ENCODE results near the gene SLC17A2. TPM values are rescaled to one million over a fixed set of nuclear protein-coding genes. Genes with fewer than 3 reads are reported as not detected.

SLC17A2 gene
- total and polyA plus RNA-seq, 10 donors: not detected

GRCh38 chr6:25927756-25928216 is 2.7 kb downstream of the SLC17A2 start:
- DNase-seq: no peak
- 53 to 80% (median 75%) methylated on average over 2 of the region's 2 CpGs for WGBS, 5 donors
- intact Hi-C loops (cut with DNase I; ENCODE audit: low total_unique reads): no loop called here
- Histone ChIP-seq H3K27me3 (replicated peaks in 1 of 7) (no peaks in the 10 kb centered on the region), H3K4me1 (no peaks in the 10 kb centered on the region), H3K36me3 (no peaks in the 10 kb centered on the region), H3K9me3 (no peaks in the 10 kb centered on the region), H3K4me3 (no peak overlapping the region), H3K27ac (no peak overlapping the region)
- TF ChIP-seq POLR2AphosphoS5 (IDR thresholded peaks at IDR 0.05) (no peak), POLR2A (IDR thresholded peaks at IDR 0.05) (no peak), CTCF (IDR thresholded peaks at IDR 0.05 in 8 of 11, conservative IDR thresholded peaks at IDR 0.05 in 3 of 11) (no peak)

- Histone ChIP-seq H3K4me1 (no peaks in the 10 kb centered on the region), H3K9me3 (no peaks in the 10 kb centered on the region), H3K27me3 (replicated peaks in 1 of 7) (no peaks in the 10 kb centered on the region), H3K36me3 (no peaks in the 10 kb centered on the region), H3K27ac (no peak overlapping the region), H3K4me3 (no peak overlapping the region)
- intact Hi-C loops (cut with DNase I; ENCODE audit: low total_unique reads): no loop called here
- WGBS, 5 donors: 77 to 83% (median 82%) methylated on average over 2 of the region's 2 CpGs
- DNase-seq: no peak
- no peak for TF ChIP-seq CTCF (IDR thresholded peaks at IDR 0.05 in 8 of 11, conservative IDR thresholded peaks at IDR 0.05 in 3 of 11)
- TF ChIP-seq POLR2A (IDR thresholded peaks at IDR 0.05): no peak
- no peak for TF ChIP-seq POLR2AphosphoS5 (IDR thresholded peaks at IDR 0.05)
Observed at GRCh38 chr6:25927178-25927577, 3.3 kb downstream of the SLC17A2 start.

- no peak overlapping the region for H3K4me3 ChIP-seq
- WGBS, 5 donors: 29 to 49% (median 43%) methylated on average over 1 of the region's 1 CpG
Observed at GRCh38 chr6:25925876-25926275, 4.6 kb downstream of the SLC17A2 start.

GRCh38 chr6:25922301-25922700 is 8.2 kb downstream of the SLC17A2 start:
- no peaks in the 10 kb centered on the region for H3K4me1 ChIP-seq
- TF ChIP-seq CTCF (IDR thresholded peaks at IDR 0.05 in 8 of 11, conservative IDR thresholded peaks at IDR 0.05 in 3 of 11) (no peak), POLR2AphosphoS5 (IDR thresholded peaks at IDR 0.05) (no peak), POLR2A (IDR thresholded peaks at IDR 0.05) (no peak)
- H3K27me3 ChIP-seq (replicated peaks in 1 of 7): no peaks in the 10 kb centered on the region
- H3K27ac ChIP-seq: no peak overlapping the region
- H3K36me3 ChIP-seq: no peaks in the 10 kb centered on the region
- 82 to 97% (median 90%) methylated on average over 2 of the region's 2 CpGs for WGBS, 5 donors
- H3K9me3 ChIP-seq: no peaks in the 10 kb centered on the region
- DNase-seq: no peak
- intact Hi-C loops (cut with DNase I; ENCODE audit: low total_unique reads): no loop called here
- no peak overlapping the region for H3K4me3 ChIP-seq

More at GRCh38 chr6:25925876-25926275, 4.6 kb downstream of the SLC17A2 start:
- Histone ChIP-seq H3K9me3 (no peaks in the 10 kb centered on the region), H3K27me3 (replicated peaks in 1 of 7) (no peaks in the 10 kb centered on the region), H3K4me1 (no peaks in the 10 kb centered on the region), H3K36me3 (no peaks in the 10 kb centered on the region), H3K27ac (no peak overlapping the region)
- intact Hi-C loops (cut with DNase I; ENCODE audit: low total_unique reads): no loop called here
- no peak for TF ChIP-seq CTCF (IDR thresholded peaks at IDR 0.05 in 8 of 11, conservative IDR thresholded peaks at IDR 0.05 in 3 of 11)
- no peak for TF ChIP-seq POLR2AphosphoS5 (IDR thresholded peaks at IDR 0.05)
- no peak for TF ChIP-seq POLR2A (IDR thresholded peaks at IDR 0.05)
- DNase-seq: no peak

Measured in spleen (tissue), 11 donors.